NCI-H510A (cell line): ENCODE results near the gene C1QB.
A peak's percentile ranks its signal among the peaks of the same experiment; 100 is the strongest.

Source experiments
- DNase-seq: peaks from one replicate; lab custom pipeline; 2025; lab: John Stamatoyannopoulos, UW

The C1QB gene

DNA sequence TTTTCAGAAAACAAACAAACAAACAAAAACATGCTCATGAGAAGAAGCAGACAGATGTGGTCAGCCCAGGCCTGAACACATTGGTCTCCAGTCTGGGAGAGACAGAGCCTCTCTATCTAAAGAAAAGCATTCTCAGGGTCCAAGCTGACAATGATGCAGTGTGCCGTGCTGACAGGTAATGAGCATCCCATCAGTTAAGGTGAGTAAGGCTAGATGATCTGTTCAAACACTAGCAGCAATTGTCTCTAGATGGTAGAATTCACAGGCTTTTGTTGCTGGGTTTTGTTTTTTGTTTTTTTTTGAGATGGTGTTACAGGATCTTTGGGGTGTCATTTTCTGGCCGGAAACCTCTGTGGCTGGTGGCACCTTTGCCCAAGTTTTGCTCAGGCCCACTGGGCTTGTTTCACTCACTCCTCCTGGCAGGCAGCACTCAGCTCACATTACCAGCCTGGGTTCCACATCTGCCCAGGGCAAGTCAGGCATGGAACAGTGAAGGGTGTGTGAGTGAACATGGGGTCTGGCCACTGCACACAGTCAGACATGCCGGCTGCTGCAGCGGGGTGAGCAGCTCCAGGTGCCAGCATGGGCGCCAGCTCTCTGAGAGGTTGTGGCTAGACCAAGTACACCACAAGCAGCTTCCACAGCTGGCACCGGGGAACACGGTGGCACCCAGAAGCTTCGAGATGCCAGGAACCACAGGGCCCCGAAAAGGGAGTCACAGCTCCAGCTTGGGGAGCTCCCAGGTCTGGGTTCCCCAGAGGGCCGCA, 19.2 kb upstream of the C1QB start:
- no peak for DNase-seq

DNA sequence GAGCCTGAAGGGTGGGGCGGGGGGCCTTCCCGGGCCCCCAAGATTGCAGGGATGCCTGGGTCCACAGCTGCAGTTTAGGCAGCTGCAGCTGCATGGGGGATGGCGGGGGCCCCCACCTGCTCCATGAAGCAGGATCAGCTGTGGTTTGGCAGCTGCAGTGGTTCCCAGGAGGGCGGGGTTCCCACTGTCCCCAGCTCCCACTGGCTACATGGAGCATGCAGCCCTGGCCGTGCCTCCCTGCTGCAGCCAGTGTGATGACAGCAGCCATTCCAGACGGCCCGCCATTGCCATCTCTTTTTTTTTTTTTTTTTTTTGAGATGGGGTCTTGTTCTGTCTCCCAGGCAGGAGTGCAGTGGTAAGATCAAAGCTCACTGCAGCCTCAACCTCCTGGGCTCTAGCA, 17.6 kb upstream of the C1QB start:
- no peak for DNase-seq

DNA sequence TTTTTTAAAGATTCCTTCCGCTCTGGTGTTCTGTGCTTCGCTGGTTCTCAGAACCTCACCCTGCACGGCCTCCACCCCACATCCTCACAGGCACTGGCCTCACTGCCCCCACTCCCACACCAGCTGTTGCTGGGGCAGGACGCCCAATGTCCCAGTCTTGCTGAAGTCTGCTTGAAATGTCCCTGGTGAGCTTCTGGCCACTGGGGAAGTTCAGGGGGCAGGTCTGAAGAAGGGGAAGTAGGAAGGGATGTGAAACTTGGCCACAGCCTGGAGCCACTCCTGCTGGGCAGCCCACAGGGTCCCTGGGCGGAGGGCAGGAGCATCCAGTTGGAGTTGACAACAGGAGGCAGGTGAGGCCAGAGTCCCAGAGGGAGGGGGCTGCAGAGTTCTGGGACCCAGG, 16.7 kb upstream of the C1QB start, which contains the start of gene C1QA:
TSS of gene C1QA (plus strand) at position 276 of the 400 bp plus-strand sequence. CDS start 989 bp downstream, outside the sequence.
- no peak for DNase-seq

DNA sequence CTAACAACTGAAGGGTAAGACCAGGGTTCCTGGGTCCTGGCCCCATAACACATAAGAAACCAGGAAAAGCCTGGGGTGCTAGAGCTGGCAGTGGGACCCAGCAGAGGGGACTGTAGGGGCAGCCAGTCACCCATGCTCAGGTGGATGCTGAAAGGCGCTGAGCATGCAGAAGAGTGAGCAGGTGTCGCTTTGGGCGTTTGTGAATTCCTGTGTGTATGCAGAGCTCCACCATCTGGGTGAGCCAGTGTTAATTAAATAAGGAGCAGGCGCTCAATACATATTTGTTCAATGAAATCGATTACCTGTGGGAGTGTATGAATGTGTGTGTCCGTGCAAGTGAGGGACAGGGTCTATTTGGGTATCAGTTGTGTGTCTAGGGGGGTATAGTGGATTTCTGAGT, 16.1 kb upstream of the C1QB start:
- no peak for DNase-seq

DNA sequence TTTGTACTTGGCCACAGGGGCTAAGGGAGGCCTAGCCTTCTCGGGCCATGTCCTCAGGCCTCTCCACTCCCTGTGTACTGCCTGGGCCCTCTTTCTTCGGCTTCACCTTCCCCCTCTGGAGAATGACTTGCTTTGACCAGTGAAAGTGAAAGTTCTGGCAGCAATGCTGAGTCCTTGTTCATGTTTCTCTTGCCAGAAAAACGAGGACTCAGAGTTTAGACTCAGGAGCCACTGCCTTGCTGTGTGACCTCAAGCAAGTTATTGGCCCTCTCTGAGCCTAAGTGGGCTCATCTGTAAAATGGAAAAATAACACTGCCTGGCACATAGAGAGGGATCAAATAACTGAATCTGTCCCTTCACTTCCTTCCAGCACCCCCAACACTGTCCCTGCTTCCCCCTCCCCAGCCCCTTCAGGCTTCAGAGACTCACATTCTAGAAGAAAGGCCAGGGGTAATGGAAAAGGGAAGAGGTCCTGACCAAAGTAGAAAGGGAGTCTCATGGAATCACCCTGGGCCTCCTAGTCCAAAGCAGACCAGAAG, 15.1 kb upstream of the C1QB start:
- DNase-seq, result no peak

DNA sequence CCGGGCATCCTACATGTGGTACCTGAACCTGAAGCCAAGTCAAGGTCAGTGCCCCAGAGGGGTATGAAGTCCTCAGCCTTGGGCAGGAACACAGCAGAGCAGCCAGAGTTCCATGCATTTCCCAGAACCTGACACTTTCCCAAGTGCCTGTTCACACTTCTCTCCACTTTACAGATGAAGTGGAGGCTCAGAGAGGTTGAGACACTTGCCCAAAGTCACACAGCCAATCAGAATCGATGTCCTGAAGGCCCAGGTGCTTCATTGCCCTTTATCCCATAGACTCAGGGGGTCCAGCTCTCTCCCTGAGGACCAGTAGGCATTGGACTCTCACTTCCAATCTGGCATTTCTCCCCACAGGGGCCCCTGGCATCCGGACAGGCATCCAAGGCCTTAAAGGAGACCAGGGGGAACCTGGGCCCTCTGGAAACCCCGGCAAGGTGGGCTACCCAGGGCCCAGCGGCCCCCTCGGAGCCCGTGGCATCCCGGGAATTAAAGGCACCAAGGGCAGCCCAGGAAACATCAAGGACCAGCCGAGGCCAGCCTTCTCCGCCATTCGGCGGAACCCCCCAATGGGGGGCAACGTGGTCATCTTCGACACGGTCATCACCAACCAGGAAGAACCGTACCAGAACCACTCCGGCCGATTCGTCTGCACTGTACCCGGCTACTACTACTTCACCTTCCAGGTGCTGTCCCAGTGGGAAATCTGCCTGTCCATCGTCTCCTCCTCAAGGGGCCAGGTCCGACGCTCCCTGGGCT, 14.4 kb upstream of the C1QB start:
- no peak for DNase-seq

DNA sequence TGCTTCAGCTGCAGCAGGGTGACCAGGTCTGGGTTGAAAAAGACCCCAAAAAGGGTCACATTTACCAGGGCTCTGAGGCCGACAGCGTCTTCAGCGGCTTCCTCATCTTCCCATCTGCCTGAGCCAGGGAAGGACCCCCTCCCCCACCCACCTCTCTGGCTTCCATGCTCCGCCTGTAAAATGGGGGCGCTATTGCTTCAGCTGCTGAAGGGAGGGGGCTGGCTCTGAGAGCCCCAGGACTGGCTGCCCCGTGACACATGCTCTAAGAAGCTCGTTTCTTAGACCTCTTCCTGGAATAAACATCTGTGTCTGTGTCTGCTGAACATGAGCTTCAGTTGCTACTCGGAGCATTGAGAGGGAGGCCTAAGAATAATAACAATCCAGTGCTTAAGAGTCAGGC, 13.8 kb upstream of the C1QB start:
- DNase-seq, result no peak

DNA sequence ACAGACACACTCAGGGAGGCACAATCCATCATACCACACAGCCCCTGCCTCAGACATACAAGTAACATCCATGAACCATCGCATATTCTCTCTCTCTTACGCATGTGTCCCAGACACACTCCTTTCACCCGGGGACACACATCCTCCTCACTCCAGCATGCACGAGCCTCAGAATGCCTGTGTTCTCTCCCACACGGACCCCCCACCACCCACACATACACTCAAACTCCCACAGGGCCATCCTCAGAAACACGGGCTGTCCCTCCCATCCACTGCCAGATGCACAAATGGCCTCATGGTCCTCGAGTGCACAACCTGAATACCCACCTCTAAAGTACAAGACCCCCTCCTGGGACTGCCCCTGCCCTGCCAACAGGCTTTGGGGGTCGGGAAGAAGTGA, 11.8 kb upstream of the C1QB start:
- no peak for DNase-seq

DNA sequence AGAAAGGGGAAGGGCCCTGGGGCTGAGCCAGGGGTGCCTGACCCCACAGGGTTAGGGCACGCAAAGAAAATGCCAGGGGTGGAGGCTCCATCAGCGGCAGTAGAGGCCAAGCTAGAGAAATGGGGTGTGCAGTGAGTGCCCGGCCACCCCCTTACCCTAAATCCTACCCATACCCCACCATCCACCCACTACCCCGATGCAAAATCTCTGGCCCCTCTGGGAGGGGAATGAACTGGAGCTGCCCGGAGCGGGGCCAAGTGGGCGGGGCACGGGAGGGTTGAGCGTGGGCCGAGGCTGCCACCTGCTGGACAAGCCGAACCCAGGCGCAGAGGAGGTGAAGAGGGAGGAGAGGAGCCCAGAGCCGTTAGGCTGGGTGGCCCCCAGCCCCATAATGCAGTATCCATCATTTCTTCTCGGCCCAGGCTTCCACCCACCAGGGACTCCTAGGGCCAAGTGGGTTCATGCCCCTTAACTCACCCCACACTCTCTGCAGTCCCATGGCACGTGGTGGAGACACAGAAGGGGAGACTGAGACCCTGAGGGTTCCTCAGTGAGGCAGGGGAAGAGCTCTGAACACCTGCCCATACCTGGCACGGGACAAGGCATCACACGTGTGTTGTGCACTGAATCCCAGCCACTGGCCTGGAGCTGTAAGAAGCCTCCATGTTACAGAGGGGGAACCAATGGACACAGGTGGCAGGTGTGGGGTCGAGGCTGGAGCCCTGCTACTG, 11.0 kb upstream of the C1QB start:
- DNase-seq, result peak; percentile 24

DNA sequence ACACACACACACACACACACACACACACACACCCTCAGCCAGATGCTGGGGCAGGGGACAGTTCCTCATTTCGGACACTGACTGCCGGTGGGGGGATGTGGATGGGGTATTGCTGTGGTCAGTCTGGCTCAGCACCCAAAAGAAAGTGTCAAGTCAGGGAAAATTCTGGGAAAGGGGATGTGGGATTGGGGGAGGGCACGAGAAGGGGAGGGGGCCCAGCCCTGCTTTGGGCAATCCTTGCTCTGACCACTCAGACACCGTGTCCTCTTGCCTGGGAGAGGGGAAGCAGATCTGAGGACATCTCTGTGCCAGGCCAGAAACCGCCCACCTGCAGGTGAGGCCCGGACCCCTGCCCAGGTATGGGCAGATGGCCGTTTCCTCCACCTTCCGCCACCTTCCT, 9.7 kb upstream of the C1QB start, which contains the start of gene C1QC:
TSS of gene C1QC (plus strand) at position 253 of the 400 bp plus-strand sequence. CDS start 391 bp downstream, outside the sequence.
- DNase-seq, result no peak

DNA sequence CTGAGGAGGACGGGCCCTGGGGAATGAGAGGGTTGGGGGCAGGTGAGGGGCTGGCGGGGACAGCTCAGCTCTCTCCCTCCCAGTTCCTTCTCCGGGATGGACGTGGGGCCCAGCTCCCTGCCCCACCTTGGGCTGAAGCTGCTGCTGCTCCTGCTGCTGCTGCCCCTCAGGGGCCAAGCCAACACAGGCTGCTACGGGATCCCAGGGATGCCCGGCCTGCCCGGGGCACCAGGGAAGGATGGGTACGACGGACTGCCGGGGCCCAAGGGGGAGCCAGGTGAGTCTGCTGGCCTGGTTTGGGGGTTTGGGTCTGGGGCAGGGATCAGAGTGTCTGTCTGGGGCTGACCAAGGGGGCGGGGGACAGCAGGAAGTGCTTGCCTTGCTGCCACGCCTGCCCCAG, 9.1 kb upstream of the C1QB start:
- no peak for DNase-seq

DNA sequence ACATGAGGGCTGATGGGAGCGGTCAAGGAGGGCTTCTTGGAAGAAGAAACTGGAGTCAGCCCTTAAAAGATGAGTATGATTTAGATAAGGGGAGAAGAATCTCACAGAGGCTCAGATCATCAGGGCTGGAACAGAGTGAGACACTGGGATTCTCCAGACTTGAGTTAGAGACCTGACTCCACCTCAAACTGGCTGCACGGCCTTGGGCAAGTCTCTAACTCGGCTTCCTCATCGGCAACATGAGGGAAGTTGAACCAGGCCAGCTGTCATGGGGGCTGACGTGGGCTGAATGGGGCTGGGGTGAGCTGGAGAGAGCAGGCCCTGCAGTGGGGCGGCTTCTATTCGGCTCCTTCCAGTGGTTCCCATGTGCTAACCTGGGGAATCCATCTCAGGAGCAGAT, 7.1 kb upstream of the C1QB start:
- no peak for DNase-seq

DNA sequence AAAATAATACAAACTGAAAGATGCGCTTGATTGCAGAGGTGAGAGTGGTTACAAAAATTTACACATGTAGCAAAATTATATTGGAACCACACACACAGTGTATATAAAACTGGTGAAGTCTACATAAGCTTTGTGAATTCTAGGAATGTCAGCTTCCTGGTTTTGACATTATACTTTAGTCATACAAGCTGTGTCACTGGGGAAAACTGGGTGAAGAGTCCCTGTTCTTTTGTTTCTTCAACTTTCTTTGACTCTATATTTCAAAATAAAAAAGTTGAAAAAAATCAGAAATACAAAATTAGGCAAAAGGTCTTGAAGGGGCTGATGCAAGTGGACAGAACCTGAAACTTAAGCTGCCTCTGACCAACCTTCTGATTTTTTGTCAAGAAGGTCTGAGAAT, 6.7 kb upstream of the C1QB start:
- no peak for DNase-seq

DNA sequence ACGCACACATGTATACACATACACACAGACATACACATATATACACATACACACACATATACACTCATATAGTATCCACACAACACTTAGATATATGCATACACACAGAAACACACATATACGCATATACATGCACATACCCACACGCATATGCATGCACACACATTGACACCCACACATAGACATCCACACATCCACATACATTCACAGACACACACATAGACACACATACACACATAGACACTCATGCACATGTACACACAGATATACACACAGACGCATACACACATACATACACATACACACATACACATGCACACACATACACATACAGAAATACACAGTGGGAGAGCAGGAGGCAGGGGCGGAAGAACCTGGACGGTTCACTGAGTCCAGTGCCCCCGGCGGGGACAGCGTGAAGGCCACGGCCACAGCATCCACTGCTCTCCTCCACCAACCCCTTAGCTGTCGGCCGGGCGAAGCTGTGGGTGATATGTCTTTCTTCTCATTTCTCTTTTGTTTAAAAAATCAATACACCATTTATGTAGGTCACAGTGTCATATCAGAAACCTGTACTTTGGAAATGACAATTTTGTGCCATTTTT, 2.8 kb upstream of the C1QB start:
- no peak for DNase-seq

DNA sequence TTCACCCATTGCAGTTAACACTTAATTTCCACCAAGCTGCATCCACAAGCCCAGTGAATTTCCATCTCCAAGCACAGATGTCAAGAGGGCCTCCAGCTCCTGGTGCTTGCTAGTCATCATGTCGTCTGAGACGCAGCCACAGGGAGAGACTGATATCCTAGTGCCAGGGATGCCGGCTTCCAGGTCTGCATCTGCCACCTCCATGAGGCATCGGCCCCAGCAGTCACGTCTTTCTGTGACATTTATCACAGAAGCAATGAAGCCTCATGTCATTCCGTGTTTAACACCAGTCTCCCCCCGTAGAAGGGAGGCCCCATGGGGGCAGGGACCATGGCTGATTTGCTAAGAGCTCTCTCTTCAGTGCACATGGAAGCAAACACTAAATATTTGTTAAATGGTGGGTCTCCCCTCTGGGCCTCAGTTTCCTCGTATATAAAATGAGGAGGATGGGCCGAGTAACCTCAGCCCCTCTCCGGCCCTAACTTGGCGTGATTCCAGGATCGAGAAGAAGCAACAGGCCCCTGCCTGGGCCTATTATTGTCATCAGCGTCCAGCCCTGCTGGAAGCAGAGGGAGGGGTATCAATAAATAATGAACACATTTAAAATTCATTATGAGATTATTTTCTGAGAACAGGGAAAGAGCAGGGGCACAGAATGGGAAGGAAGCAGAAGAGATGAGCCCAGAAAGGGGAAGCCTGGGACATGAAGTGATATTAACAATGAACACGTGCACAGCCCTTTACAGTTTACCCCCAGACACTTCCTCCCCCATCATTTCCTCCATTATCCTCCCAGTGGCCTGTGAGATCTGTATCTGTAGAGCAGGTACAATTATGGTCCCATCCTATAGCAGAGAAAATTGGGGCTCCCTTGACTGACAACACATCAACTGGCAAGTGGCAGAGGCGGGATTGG, 837 bp upstream of the C1QB start:
- DNase-seq, result no peak

DNA sequence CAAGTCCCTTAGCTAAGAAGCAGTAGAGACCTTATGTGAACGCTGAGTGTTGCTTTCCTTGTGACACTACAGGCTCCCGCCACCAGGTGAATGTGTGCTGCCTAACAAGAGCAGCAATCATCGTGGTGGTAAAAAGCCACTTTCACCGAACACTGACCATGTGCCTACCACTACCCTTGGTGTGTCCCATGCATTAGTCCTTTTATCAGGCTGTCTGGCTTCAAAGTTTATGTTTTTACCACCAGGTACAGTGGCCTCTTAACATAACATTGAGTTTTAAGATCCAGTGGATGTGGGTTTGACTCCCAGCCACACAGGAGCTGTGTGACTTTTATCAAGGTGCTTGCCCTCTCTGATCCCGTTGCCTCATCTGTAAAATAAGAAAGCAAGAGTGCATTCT, 1.7 kb downstream of the C1QB start:
- no peak for DNase-seq

DNA sequence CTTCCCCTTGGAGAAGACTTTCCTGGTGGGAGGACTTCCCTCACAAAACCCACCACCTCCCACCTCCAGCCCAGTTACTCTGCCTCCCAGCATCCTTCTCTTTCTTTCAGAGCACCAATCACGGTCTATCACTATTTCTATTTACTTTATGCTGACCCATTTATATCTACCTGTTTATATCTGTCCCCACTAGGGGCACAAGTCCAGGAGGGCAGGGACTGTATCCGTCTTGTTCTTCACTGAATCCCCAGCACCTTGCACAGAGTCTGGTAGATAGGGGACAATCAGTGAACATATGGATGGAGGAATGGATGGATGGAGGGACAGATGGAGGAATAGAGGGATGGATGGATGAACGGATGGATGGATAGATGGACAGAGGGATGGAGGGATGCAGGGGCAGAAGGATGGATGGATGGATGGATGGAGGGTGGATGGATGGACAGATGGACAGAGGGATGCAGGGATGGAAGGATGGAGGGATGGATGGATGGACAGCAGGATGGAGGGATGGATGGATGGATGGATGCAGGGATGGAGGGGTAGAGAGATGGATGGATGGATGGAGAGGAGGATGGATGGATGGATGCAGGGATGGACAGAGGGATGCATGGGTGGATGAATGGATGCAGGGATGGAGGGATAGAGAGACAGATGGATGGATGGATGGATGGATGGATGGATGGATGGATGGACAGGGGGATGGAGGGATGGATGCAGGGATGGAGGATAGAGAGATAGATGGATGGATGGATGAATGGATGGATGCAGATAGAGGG, 5.5 kb downstream of the C1QB start:
- no peak for DNase-seq

DNA sequence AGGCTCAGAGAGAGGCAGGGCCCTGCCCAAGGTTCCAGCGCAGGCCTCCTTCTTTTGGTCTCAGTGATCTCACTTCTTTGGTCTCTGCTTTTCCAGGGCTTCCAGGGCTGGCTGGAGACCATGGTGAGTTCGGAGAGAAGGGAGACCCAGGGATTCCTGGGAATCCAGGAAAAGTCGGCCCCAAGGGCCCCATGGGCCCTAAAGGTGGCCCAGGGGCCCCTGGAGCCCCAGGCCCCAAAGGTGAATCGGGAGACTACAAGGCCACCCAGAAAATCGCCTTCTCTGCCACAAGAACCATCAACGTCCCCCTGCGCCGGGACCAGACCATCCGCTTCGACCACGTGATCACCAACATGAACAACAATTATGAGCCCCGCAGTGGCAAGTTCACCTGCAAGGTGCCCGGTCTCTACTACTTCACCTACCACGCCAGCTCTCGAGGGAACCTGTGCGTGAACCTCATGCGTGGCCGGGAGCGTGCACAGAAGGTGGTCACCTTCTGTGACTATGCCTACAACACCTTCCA, 7.7 kb downstream of the C1QB start:
- no peak for DNase-seq

DNA sequence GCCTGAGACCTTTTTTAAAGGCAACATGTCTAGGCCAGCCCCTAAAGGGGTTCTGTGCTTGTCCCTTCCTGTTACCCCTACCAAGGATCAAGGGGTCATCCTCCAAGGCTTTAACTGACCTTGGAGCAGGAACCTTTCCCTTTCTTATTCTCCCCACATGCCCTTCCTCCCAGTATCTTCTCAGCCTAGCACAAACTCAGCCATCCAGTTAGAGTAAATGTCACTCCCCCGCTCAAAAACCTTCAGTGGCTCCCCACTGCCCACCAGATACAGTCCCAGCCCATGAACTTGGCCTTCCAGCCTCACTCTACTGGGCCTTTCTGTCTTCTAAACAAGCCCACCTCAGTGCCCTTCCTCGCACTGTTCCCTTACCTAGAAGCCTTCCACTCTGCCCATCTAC, 8.8 kb downstream of the C1QB start:
- DNase-seq, result no peak

DNA sequence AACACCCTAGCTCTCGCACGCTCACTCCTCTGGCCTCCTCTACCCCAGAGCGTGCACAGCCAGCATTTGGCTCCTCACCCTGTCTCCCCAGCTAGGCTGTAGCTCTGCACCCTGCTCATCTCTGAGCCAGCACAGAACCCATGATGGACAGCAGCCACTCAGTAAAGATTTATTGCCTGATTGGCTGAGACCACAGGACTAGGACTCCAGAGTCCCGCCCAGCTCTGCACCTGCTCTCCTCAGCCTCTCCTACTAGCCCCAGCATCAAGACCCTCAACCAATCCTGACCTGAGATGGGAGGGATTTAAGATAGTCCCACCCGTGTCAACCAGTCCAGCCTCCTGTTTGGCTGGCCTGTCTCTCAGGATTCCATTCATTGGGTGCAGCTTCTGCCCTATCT, 9.3 kb downstream of the C1QB start:
- peak; percentile 43 for DNase-seq
